Heart left ventricle (tissue), 13 donors: ENCODE measurements around the gene AP3S2.

Source experiments
- CTCF ChIP-seq, 12 donors: fragments of 200-600 bp; sonication (generic) in 4 of 12; IDR thresholded peaks; one replicate each; pipeline versions ENCODE4 v1.5.0 to v1.8.0; 2018 to 2022; ENCODE audit warnings: antibody characterized with exemption in 12 of 12, mild to moderate bottlenecking in 5 of 12
- POLR2A ChIP-seq, 2 donors: fragments of 450-650 bp; IDR thresholded peaks; one replicate each; pipeline ENCODE4 v1.6.1; 2017; ENCODE audit warnings: antibody characterized with exemption in 2 of 2, mild to moderate bottlenecking in 2 of 2, moderate library complexity in 2 of 2
- donor health status: ischemic (EF 13 %, LVEDD 7.1; RV severe dilation, severe dysfunction).
- donor health status: DM: no; HTN: yes; CAD: no.
- donor health status: DM: no; HTN: no; CAD: no.
- donor health status: ischemic (EF 25% LVEDD 6.9; RV normal size, moderate dysfunction).
- donor health status: ischemic (EF 25% LVEDD 5.7; RV mildly dilated, moderate dysfunction).
- donor health status: ischemic (EF 35%, LVEDD 5.7; RV mildly dilated, moderate dysfunction).
- donor health status: nonischemic (EF 11% LVEDD 7.7; RV severe dilation, severe dysfunction).
- donor health status: DM: yes; HTN: yes; CAD: no.
- donor health status: PGD.
- donor health status: ischemic (EF 29% LVEDD 5.4; RV normal size, mild dysfunction).
- donor health status: nonischemic (EF 23%, LVEDD 6.1; RV moderate dilation, normal function).

DNA sequence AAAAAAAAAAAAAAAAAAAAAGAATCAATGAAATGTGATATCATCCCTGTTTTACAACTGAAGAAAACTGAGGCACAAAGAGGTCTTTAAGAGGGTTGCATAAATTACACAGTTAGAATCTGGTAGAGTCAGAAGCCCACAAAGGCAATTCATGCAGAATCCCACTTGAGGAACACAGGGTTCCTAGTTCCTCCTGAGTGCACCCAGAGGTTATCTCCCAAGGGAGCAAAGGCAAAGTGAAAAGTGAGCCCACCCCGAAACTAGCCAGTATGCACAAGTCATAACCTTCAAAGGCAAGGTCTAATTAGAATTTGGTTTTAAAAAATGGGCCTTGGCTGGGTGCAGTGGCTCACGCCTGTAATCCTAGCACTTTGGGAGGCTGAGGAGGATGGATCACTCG lies 37.8 kb downstream of the AP3S2 start:
- TF ChIP-seq CTCF (IDR thresholded peaks at IDR 0.05) (no peak), POLR2A (IDR thresholded peaks at IDR 0.05) (no peak)
